IMR-90 (cell line): ENCODE measurements around the gene KRTAP10-1. TPM values are rescaled to one million over a fixed set of nuclear protein-coding genes. Genes with fewer than 3 reads are reported as not detected.

Source experiments
- ATAC-seq: fragments of 200-7000 bp; cut with Tn5 transposase; 2 replicates; pipeline ENCODE4 v1.9.1; 2020; ENCODE audit warnings: low read depth, mild to moderate bottlenecking, moderate library complexity
- BruUV-seq: library from RNA; stranded (reverse); fragments of 400-500 nt; replicated peaks from 2 replicates; lab custom pipeline; 2021; lab: Mats Ljungman, UMichigan
- CTCF ChIA-PET: fragments of 300-600 bp; formaldehyde crosslinking; extraction: SDS; loops from one replicate; lab custom pipeline; 2021; ENCODE audit warnings: antibody characterized with exemption; lab: Yijun Ruan, JAX
- POLR2A ChIA-PET: fragments of 300-600 bp; sonication (Branson Sonifier 250); formaldehyde crosslinking; loops from one replicate; lab custom pipeline; 2022; ENCODE audit warnings: antibody characterized with exemption; ENCODE audit not compliant: unreplicated experiment; lab: Charles Lee
- DNase-seq: peaks from one replicate; pipeline ENCODE4 v3.0.0; 2013
- H2AFZ ChIP-seq: replicated peaks from 2 replicates; pipeline ENCODE3; 2013; ENCODE audit warnings: low read length, mild to moderate bottlenecking; ENCODE audit not compliant: poor library complexity
- H2AK5ac ChIP-seq: 2 replicates; pipeline ENCODE4 v1.6.1; 2013; ENCODE audit warnings: low read depth, low read length, inconsistent platforms
- H2AK9ac ChIP-seq: replicated peaks from 2 replicates; pipeline ENCODE3; 2013; ENCODE audit warnings: mild to moderate bottlenecking, low read depth, low read length, moderate library complexity; ENCODE audit not compliant: poor library complexity
- H2BK120ac ChIP-seq: 2 replicates; pipeline ENCODE4 v1.6.1; 2013; ENCODE audit warnings: low read depth, low read length, inconsistent platforms
- H2BK15ac ChIP-seq: 3 replicates; pipeline ENCODE4 v1.6.1; 2013; ENCODE audit warnings: low read depth, low read length, inconsistent platforms
- H2BK20ac ChIP-seq: 2 replicates; pipeline ENCODE4 v1.6.1; 2013; ENCODE audit warnings: low read depth, mild to moderate bottlenecking, inconsistent platforms, low read length, moderate library complexity
- H2BK5ac ChIP-seq: 2 replicates; pipeline ENCODE4 v1.6.1; 2013; ENCODE audit warnings: mild to moderate bottlenecking, low read depth, low read length, inconsistent platforms; ENCODE audit not compliant: poor library complexity, severe bottlenecking
- H3K14ac ChIP-seq: replicated peaks from 2 replicates; pipeline ENCODE4 v1.6.1; 2013; ENCODE audit warnings: low read depth, low read length, inconsistent platforms
- H3K18ac ChIP-seq: 2 replicates; pipeline ENCODE4 v1.6.1; 2013; ENCODE audit warnings: low read depth, low read length, control low read depth
- H3K23ac ChIP-seq: 2 replicates; pipeline ENCODE4 v1.6.1; 2013; ENCODE audit warnings: low read depth, low read length, inconsistent platforms
- H3K27ac ChIP-seq: 2 replicates; pipeline ENCODE4 v1.5.1; 2013; ENCODE audit warnings: mild to moderate bottlenecking, control low read depth, low read length; ENCODE audit not compliant: insufficient read depth
- H3K27me3 ChIP-seq: 2 replicates; pipeline ENCODE4 v1.6.1; 2013; ENCODE audit warnings: low read length; ENCODE audit not compliant: control insufficient read depth, insufficient read depth
- H3K36me3 ChIP-seq: 2 replicates; pipeline ENCODE4 v1.6.1; 2013; ENCODE audit warnings: low read length, mixed read lengths; ENCODE audit not compliant: control insufficient read depth, insufficient read depth
- H3K4ac ChIP-seq: 2 replicates; pipeline ENCODE4 v1.6.1; 2013; ENCODE audit warnings: low read depth, low read length, inconsistent platforms
- H3K4me1 ChIP-seq: 2 replicates; pipeline ENCODE4 v1.6.1; 2013; ENCODE audit warnings: low read length, mixed read lengths; ENCODE audit not compliant: control insufficient read depth, insufficient read depth
- H3K4me2 ChIP-seq: 2 replicates; pipeline ENCODE4 v1.6.1; 2013; ENCODE audit warnings: low read depth, mild to moderate bottlenecking, control low read depth, low read length, moderate library complexity
- H3K4me3 ChIP-seq: 2 replicates; pipeline ENCODE4 v1.5.1; 2013; ENCODE audit warnings: low read depth, mild to moderate bottlenecking, control low read depth, low read length, moderate library complexity; ENCODE audit not compliant: insufficient read depth
- H3K56ac ChIP-seq: 2 replicates; pipeline ENCODE4 v1.6.1; 2013; ENCODE audit warnings: low read length, inconsistent platforms; ENCODE audit not compliant: insufficient read depth; ENCODE audit errors: extremely low read depth
- H3K79me1 ChIP-seq, 2 experiments: 2 replicates each; pipeline ENCODE4 v1.6.1; 2013; ENCODE audit warnings: low read length in 2 of 2, inconsistent platforms in 1 of 2, low read depth in 1 of 2
- H3K9ac ChIP-seq: 2 replicates; pipeline ENCODE4 v1.6.1; 2013; ENCODE audit warnings: low read depth, low read length, control low read depth
- H3K9me1 ChIP-seq: 2 replicates; pipeline ENCODE4 v1.6.1; 2013; ENCODE audit warnings: low read length, inconsistent platforms; ENCODE audit not compliant: insufficient read depth
- H3K9me3 ChIP-seq: 2 replicates; pipeline ENCODE4 v1.6.1; 2013; ENCODE audit warnings: low read length; ENCODE audit not compliant: control insufficient read depth, insufficient read depth
- H4K20me1 ChIP-seq: 2 replicates; pipeline ENCODE4 v1.6.1; 2013; ENCODE audit warnings: low read length, inconsistent platforms; ENCODE audit not compliant: insufficient read depth
- H4K5ac ChIP-seq: 2 replicates; pipeline ENCODE4 v1.6.1; 2013; ENCODE audit warnings: mild to moderate bottlenecking, low read depth, low read length, control low read depth
- H4K8ac ChIP-seq, 2 experiments: 2 replicates each; pipeline ENCODE4 v1.6.1; 2013; ENCODE audit warnings: low read depth in 2 of 2, low read length in 2 of 2, control low read depth in 1 of 2, inconsistent platforms in 1 of 2
- H4K91ac ChIP-seq: 2 replicates; pipeline ENCODE4 v1.6.1; 2013; ENCODE audit warnings: low read depth, low read length, inconsistent platforms; ENCODE audit not compliant: insufficient read depth
- CEBPB ChIP-seq: IDR thresholded peaks from 2 replicates; pipeline ENCODE4 v1.6.1; 2012; ENCODE audit warnings: low read depth, low read length, improper control_type of control experiment
- FOS ChIP-seq: fragments of 150-350 bp; IDR thresholded peaks from 2 replicates; pipeline ENCODE4 v1.6.1; 2016; ENCODE audit warnings: low read depth, low read length
- MAZ ChIP-seq: IDR thresholded peaks from 2 replicates; pipeline ENCODE4 v1.6.1; 2012; ENCODE audit warnings: low read depth, mild to moderate bottlenecking, low read length, improper control_type of control experiment, moderate library complexity, borderline replicate concordance
- MXI1 ChIP-seq: IDR thresholded peaks from 2 replicates; pipeline ENCODE4 v1.6.1; 2012; ENCODE audit warnings: low read depth, mild to moderate bottlenecking, low read length, moderate library complexity, borderline replicate concordance
- POLR2A ChIP-seq: IDR thresholded peaks from 2 replicates; pipeline ENCODE4 v1.6.1; 2012; ENCODE audit warnings: mild to moderate bottlenecking, low read depth, low read length
- RAD21 ChIP-seq: IDR thresholded peaks from 2 replicates; pipeline ENCODE4 v1.6.1; 2012; ENCODE audit warnings: low read length, improper control_type of control experiment
- RCOR1 ChIP-seq: IDR thresholded peaks from 2 replicates; pipeline ENCODE4 v1.6.1; 2012; ENCODE audit warnings: mild to moderate bottlenecking, low read length, improper control_type of control experiment; ENCODE audit not compliant: insufficient replicate concordance
- RFX5 ChIP-seq: IDR thresholded peaks from 2 replicates; pipeline ENCODE4 v1.8.0; 2012; ENCODE audit warnings: low read depth, mild to moderate bottlenecking, low read length, moderate library complexity
- SMC3 ChIP-seq: fragments of 150-350 bp; IDR thresholded peaks from 2 replicates; pipeline ENCODE4 v1.6.1; 2016; ENCODE audit warnings: low read depth, mild to moderate bottlenecking, antibody characterized with exemption, low read length, moderate library complexity
- WGBS, 2 experiments: methylation state at CpG; one replicate each; pipeline versions ENCODE4 v1.1.5 to v1.1.7; 2013; ENCODE audit warnings: missing lambda C conversion rate in 2 of 2; ENCODE audit not compliant: insufficient read length in 1 of 2; ENCODE audit errors: extremely low coverage in 2 of 2; 5-methylcytosine and 5-hydroxymethylcytosine counted together
- dilution Hi-C: fragments of 300-500 bp; cut with HindIII; formaldehyde crosslinking; loops from one replicate; pipeline ENCODE4 v1.14.3; 2018; ENCODE audit warnings: low sequenced_read_pairs; ENCODE audit not compliant: unreplicated experiment
- in situ Hi-C: fragments of 300-500 bp; cut with MboI; formaldehyde crosslinking; loops from 3 replicates; pipeline ENCODE4 v1.14.3; 2019; ENCODE audit warnings: low sequenced_read_pairs, inconsistent platforms, mixed read lengths
- intact Hi-C: fragments of 100-400 bp; cut with micrococcal nuclease; formaldehyde crosslinking; loops from 2 replicates; pipeline ENCODE4 v1.10.0; 2022
- polyA plus RNA-seq, 3 experiments: library from polyadenylated mRNA; depleted of rRNA; stranded (reverse); fragments of >200 nt; gene quantifications; 2 replicates each; pipeline ENCODE4 v1.2.3, GENCODE V29; 2012; ENCODE audit warnings: low replicate concordance in 1 of 3
- total RNA-seq: library from RNA; depleted of rRNA; stranded (reverse); fragments of >200 nt; gene quantifications from 2 replicates; pipeline ENCODE4 v1.2.3, GENCODE V29; 2012
- TF ChIP-seq, protein P1 (sequence below): conservative IDR thresholded peaks from 2 replicates; pipeline ENCODE4 v1.5.1; 2012; ENCODE audit warnings: mild to moderate bottlenecking, low read depth, low read length, improper control_type of control experiment

The KRTAP10-1 gene
- total and polyA plus RNA-seq, 2 of the 4 experiments (the other 2 are of a cell fraction) = not detected

- Histone ChIP-seq H3K4me2 (no peak overlapping the region), H3K4me3 (no peak overlapping the region), H2AK5ac (no peak overlapping the region), H3K18ac (no peak overlapping the region), H3K9me1 (no peaks in the 10 kb centered on the region), H3K14ac (no peak overlapping the region), H3K4me1 (no peaks in the 10 kb centered on the region), H2AK9ac (no peak overlapping the region), H3K36me3 (no peaks in the 10 kb centered on the region), H3K9ac (no peak overlapping the region), H2BK5ac (no peak overlapping the region), H2BK20ac (no peak overlapping the region), H3K56ac (no peak overlapping the region), H2AFZ (no peak overlapping the region), H3K79me1 (no peaks in the 10 kb centered on the region), H4K5ac (no peak overlapping the region), H2BK120ac (no peak overlapping the region), H3K23ac (no peak overlapping the region), H4K91ac (no peak overlapping the region), H3K27ac (no peak overlapping the region), H3K27me3 (0 out of 2 replicates have a peak, but pooled peaks cover 2% of the 10 kb centered on the region), H2BK15ac (no peak overlapping the region), H3K4ac (no peak overlapping the region), H3K9me3 (peaks cover 2% of the 10 kb centered on the region), H4K8ac (no peak overlapping the region), H4K20me1 (no peaks in the 10 kb centered on the region)
- in situ Hi-C loops (no loop called here), intact Hi-C loops (no loop called here), dilution Hi-C loops (no loop called here)
- TF ChIP-seq POLR2A (no peak), FOS (no peak), CEBPB (no peak), RAD21 (no peak), RFX5 (no peak), SMC3 (no peak), MXI1 (no peak), RCOR1 (no peak), MAZ (no peak)
- TF ChIP-seq, protein P1, sequence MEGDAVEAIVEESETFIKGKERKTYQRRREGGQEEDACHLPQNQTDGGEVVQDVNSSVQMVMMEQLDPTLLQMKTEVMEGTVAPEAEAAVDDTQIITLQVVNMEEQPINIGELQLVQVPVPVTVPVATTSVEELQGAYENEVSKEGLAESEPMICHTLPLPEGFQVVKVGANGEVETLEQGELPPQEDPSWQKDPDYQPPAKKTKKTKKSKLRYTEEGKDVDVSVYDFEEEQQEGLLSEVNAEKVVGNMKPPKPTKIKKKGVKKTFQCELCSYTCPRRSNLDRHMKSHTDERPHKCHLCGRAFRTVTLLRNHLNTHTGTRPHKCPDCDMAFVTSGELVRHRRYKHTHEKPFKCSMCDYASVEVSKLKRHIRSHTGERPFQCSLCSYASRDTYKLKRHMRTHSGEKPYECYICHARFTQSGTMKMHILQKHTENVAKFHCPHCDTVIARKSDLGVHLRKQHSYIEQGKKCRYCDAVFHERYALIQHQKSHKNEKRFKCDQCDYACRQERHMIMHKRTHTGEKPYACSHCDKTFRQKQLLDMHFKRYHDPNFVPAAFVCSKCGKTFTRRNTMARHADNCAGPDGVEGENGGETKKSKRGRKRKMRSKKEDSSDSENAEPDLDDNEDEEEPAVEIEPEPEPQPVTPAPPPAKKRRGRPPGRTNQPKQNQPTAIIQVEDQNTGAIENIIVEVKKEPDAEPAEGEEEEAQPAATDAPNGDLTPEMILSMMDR = no peak
- DNase-seq (no peak), ATAC-seq (no peak)
- WGBS, 2 experiments = 29% methylated on average over 6 of the region's 14 CpGs; no CpG with 5 or more reads in 1 of the 2 experiments
- ChIA-PET CTCF (no interaction called here), POLR2A (interaction anchor here (0.6 kb wide), 1 partner anchor 1204 kb away, joined by 3 read pairs; no protein-coding TSS in a partner anchor)
- BruUV-seq = no TSS peak
Measured at GRCh38 chr21:44539046-44539445, 949 bp downstream of the KRTAP10-1 start.
